PC-9 (cell line): ENCODE data around the gene LRP1B.

Source experiments
- CTCF ChIP-seq: fragments of 200-600 bp; sonication (generic); conservative IDR thresholded peaks from 2 replicates; pipeline ENCODE4 v1.6.1; 2017; ENCODE audit warnings: mixed run types, antibody characterized with exemption, mild to moderate bottlenecking, moderate library complexity
- EZH2 ChIP-seq: fragments of 200-600 bp; sonication (generic); IDR thresholded peaks from 2 replicates; pipeline ENCODE4 v1.8.0; 2017; ENCODE audit warnings: antibody characterized with exemption, low read depth

GRCh38 chr2:141440072-141440635 is 690.7 kb downstream of the LRP1B start:
- TF ChIP-seq CTCF (no peak), EZH2 (no peak)
